ENCODE results near the gene ARMC12.
A peak's percentile ranks its signal among the peaks of the same experiment; 100 is the strongest.

ARMC12 gene

GRCh38 chr6:35757456-35758123 is 20.8 kb downstream of the ARMC12 start:
- H3K9me3 ChIP-seq (ENCODE audit: control insufficient read depth, insufficient read depth, low read length) = no peaks in the 10 kb centered on the region
- peak; percentile 66 for TF ChIP-seq CTCF (IDR thresholded peaks at IDR 0.05; ENCODE audit: low read depth, low read length, poor library complexity, severe bottlenecking)
- no peak for TF ChIP-seq EZH2phosphoT487 (IDR thresholded peaks at IDR 0.05; ENCODE audit: borderline replicate concordance, low read length)
- H3K79me2 ChIP-seq (ENCODE audit: control insufficient read depth, low read length) = no peaks in the 10 kb centered on the region
- H3K9me2 ChIP-seq (replicated peaks; ENCODE audit: control insufficient read depth, low read length) = no peaks in the 10 kb centered on the region
- peaks cover 3% of the 10 kb centered on the region; the same call in 1 of the 2 replicates for H3K27me3 ChIP-seq (ENCODE audit: control insufficient read depth, low read length)
- no peaks in the 10 kb centered on the region for H4K20me1 ChIP-seq (ENCODE audit: control insufficient read depth, insufficient read depth, low read depth, low read length)
- H3K4me2 ChIP-seq (ENCODE audit: low read length) = peak overlapping the region; percentile 12; the same call in 1 of the 2 replicates
- H3F3A ChIP-seq (ENCODE audit: control insufficient read depth, insufficient read depth) = no peaks in the 10 kb centered on the region
- H3K4me1 ChIP-seq (ENCODE audit: control insufficient read depth, low read length) = peaks cover 22% of the 10 kb centered on the region
- H3K27ac ChIP-seq (ENCODE audit: low read depth, low read length) = no peak overlapping the region
- no peaks in the 10 kb centered on the region for H3K36me3 ChIP-seq (ENCODE audit: control insufficient read depth, low read length)
- no peak overlapping the region for H3K4me3 ChIP-seq (ENCODE audit: low read length)

GRCh38 chr6:35759426-35759825 is 22.6 kb downstream of the ARMC12 start:
- TF ChIP-seq EZH2phosphoT487 (IDR thresholded peaks at IDR 0.05; ENCODE audit: borderline replicate concordance, low read length) (no peak), CTCF (IDR thresholded peaks at IDR 0.05; ENCODE audit: low read depth, low read length, poor library complexity, severe bottlenecking) (no peak)
- Histone ChIP-seq H3K9me2 (replicated peaks; ENCODE audit: control insufficient read depth, low read length) (no peaks in the 10 kb centered on the region), H3K79me2 (ENCODE audit: control insufficient read depth, low read length) (no peaks in the 10 kb centered on the region), H3K27ac (ENCODE audit: low read depth, low read length) (no peak overlapping the region), H4K20me1 (ENCODE audit: control insufficient read depth, insufficient read depth, low read depth, low read length) (no peaks in the 10 kb centered on the region), H3K4me2 (ENCODE audit: low read length) (peak overlapping the region; percentile 12; the same call in 1 of the 2 replicates), H3F3A (ENCODE audit: control insufficient read depth, insufficient read depth) (no peaks in the 10 kb centered on the region), H3K36me3 (ENCODE audit: control insufficient read depth, low read length) (no peaks in the 10 kb centered on the region), H3K4me3 (ENCODE audit: low read length) (no peak overlapping the region), H3K27me3 (ENCODE audit: control insufficient read depth, low read length) (peaks cover 20% of the 10 kb centered on the region), H3K9me3 (ENCODE audit: control insufficient read depth, insufficient read depth, low read length) (no peaks in the 10 kb centered on the region), H3K4me1 (ENCODE audit: control insufficient read depth, low read length) (peaks cover 27% of the 10 kb centered on the region)

- Histone ChIP-seq H3K9me3 (ENCODE audit: control insufficient read depth, insufficient read depth, low read length) (no peaks in the 10 kb centered on the region), H3K4me3 (ENCODE audit: low read length) (no peak overlapping the region), H3K36me3 (ENCODE audit: control insufficient read depth, low read length) (no peaks in the 10 kb centered on the region), H3K9me2 (replicated peaks; ENCODE audit: control insufficient read depth, low read length) (no peaks in the 10 kb centered on the region), H3K27ac (ENCODE audit: low read depth, low read length) (no peak overlapping the region), H3K4me1 (ENCODE audit: control insufficient read depth, low read length) (peaks cover 7% of the 10 kb centered on the region; the same call in 1 of the 2 replicates), H3K79me2 (ENCODE audit: control insufficient read depth, low read length) (no peaks in the 10 kb centered on the region), H3K27me3 (ENCODE audit: control insufficient read depth, low read length) (peaks cover 22% of the 10 kb centered on the region), H4K20me1 (ENCODE audit: control insufficient read depth, insufficient read depth, low read depth, low read length) (no peaks in the 10 kb centered on the region), H3F3A (ENCODE audit: control insufficient read depth, insufficient read depth) (no peaks in the 10 kb centered on the region), H3K4me2 (ENCODE audit: low read length) (no peak overlapping the region)
- TF ChIP-seq EZH2phosphoT487 (IDR thresholded peaks at IDR 0.05; ENCODE audit: borderline replicate concordance, low read length) = no peak
- TF ChIP-seq CTCF (IDR thresholded peaks at IDR 0.05; ENCODE audit: low read depth, low read length, poor library complexity, severe bottlenecking) = no peak
These were observed 28.9 kb downstream of the ARMC12 start for GRCh38 chr6:35765739-35766138.
